IPS-NIHi7 (cell line): Measurements from ENCODE around the gene CYP4F8.

Source experiments
- DNase-seq: peaks from one replicate; pipeline ENCODE4 v3.0.0; 2012; ENCODE audit warnings: mixed read lengths; ENCODE audit errors: extremely low spot score

CYP4F8 gene

DNA sequence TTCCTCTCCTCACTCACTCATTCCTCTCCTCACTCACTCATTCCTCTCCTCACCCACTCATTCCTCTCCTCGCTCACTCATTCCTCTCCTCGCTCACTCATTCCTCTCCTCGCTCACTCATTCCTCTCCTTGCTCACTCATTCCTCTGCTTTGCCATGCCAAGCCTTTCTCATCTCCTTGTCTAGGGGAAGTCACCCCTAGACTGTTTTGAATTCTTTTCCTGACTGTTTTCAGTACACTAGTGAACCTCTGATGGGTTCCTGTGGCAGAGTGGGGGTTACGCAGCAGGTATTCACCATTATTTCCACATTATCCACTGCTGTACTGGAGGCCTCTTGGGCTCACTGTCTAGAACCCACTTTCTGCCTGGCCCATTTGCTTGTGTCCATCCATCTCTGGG is 1.2 kb downstream of the CYP4F8 start:
- DNase-seq = no peak

DNA sequence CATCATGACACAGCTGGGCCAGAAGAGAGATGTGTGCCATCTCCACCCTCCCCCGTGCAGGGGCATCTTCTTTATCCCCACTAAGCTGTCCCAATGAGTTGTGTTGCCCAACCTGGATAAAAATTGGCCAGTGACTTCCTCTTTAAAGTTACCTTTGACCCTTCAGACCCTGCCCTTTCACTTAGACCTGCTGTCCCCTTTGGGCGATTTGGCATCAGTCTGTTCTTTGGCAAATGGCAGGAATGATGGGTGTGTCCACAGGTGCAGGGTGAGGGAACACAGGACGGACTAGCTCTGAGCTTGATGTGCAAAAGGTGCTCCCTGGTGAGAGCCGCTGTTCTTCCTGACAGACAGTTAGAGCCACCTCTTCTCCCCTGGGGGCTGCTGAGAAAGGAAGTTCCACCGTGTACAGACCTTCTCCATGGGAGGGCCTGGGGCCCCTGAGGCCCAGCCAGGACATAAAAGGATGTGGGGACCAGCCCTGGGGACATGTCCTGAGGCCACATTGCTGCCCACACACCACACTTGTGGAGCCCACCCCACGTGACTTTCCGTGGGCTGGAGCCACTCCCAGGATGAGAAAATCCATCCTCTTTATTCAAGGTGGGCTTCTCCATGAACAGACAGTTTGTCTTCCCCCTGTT is 1.7 kb downstream of the CYP4F8 start:
- no peak for DNase-seq

DNA sequence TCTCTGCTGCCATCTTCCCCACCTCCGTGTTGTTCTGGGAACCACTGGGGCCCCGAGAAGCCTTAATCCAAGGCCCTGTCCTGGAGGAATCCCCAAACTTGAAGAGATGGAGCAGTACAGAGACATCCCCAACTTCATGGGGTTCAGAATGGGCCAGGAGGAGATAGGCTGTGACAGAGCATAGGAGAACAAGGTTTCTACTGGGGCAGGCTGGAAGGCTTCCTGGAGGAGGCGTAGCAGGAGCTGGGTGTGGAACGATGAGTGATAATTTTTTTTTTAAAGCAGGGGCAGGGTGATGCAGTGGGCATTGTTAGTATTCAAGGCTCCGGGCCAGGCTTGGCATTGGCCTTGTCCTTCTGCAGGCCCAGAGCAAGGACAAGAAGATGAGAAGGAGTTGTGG is 3.3 kb downstream of the CYP4F8 start:
- no peak for DNase-seq

DNA sequence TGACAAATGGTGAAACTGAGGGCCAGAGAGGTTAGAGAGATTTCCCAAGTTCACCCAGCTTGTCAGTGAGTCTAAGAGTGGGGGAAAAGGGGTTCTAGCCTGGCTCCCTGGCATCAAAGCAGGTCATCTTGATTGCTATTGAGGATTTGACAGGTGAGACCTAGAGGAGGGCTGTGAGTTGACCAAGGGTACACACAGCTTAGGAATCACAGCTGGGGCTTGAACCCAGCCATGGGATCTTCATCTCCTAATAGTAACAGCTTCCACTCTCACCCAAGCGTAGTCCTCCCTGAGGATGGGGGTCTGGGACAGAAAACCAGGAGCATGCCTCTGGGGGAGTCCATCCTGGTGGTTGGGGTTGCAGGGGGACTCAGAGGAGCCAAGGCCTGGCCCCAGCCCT is 6.8 kb downstream of the CYP4F8 start:
- DNase-seq = no peak

DNA sequence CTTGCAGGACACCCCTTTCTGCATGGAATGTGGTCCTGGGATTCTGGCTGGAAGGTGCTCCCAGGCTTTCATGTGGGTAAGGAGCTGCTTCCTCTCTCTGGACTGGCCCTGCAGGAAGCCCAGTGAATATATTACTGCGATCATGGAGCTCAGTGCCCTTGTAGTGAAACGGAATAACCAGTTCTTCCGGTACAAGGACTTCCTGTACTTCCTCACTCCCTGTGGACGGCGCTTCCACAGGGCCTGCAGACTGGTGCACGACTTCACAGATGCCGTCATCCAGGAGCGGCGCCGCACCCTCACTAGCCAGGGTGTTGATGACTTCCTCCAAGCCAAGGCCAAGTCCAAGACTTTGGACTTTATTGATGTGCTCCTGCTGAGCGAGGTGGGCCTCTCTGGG is 8.0 kb downstream of the CYP4F8 start:
- DNase-seq = no peak

DNA sequence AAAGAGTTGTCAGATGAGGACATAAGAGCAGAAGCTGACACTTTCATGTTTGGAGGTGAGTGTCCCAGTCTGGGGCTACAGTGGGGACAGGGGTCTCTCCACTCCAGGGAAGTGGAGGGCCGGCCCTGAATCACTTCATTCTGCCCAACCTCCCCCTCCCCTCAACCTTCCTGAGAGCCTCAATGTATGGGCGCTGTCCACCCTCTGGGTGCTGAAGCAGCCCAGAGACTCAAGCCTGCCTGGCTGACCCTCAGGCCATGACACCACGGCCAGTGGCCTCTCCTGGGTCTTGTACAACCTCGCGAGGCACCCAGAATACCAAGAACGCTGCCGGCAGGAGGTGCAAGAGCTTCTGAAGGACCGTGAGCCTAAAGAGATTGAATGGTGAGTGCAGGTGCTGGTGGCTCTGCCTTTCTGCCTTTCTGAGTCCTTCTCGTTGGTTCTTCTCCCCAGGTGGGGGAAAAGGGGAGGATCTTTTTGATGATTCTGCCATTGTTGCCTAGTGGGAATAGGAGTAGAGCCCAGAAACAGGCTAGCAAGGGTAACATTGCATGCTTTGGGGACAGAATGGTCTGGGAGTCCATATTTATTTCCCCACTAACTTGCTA is 8.8 kb downstream of the CYP4F8 start:
- DNase-seq = no peak

DNA sequence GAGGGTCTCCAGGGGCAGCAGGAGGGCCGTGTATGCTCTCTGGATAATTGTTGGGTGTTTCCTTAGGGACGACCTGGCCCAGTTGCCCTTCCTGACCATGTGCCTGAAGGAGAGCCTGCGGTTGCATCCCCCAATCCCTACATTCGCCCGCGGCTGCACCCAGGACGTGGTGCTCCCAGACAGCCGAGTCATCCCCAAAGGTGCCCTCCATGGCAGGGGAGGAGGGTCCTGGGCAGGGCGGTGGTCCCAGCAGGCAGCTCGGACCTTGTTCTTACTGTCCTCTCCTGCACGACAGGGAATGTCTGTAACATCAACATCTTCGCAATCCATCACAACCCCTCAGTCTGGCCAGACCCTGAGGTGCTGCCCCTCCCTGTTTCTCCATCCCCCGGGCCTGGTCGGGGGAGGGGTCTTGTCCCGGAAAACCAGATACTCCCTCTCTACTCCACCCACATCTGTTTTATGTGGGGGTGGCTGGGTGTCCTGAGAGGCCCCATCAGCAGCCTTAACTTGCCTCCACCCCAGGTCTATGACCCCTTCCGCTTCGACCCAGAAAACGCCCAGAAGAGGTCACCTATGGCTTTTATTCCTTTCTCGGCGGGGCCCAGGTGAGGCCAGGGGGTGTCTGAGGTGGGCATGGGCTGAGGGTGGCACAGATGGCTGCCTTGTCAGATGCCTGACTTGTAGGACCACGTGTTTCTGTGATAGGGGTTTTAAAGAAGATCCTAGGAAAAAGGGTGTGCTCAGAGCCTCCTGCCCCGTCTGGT is 13.4 kb downstream of the CYP4F8 start:
- DNase-seq = no peak

DNA sequence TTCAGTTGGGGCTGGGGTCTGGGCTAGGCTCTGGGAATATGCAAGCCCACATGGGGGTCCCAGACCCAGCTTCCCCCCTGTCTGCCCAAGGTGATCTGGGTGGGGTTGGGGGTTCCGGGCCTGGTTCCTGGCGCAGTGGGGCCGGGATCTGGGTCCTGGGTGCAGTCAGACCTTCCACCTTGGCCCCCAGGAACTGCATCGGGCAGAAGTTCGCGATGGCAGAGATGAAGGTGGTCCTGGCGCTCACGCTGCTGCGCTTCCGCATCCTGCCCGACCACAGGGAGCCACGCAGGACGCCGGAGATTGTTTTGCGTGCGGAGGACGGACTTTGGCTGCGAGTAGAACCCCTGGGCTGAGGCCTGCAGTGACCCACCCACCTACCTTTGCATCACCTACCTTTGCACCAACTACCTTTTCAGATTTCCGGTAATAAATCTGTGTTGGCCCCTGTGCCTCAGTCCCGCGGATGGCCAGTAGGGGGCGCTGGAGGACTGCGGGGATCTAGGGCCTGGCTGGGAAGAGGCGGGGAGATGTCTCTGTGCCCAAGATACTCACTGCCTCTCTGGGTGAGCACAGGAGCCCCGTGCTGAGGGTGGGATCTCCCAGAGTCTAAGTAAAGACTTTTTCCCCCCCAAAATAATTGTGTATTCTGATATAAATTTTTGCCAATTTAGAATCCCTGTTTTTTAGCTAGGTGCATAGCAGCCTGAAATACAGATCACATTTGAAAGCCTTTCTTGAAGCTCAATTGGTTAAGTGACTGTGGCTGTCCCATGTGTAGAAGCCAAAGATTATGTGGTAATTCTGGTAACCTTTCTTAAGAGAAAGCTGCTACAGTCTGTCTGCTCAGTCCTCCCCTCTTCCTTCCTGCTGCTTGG is 14.2 kb downstream of the CYP4F8 start:
- peak; percentile 43 for DNase-seq

DNA sequence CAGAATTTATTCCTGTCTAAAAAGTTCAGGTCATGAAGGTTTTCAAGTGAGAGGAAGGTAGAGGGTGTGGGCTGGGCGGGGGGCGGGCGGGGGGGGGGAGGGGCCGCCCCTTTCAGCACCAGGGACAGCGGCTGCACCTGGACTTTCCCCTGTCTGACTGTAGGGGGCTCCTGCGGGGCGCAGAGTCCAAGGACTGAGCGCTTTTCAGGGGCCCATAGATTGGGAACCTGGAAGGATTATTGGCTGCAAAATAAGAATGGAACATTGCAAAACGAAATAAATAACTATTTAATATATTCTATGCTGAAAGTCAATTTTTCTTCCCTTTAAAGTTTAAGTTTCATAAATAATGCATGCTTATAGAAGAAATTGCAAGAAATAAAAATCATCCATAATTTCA is 16.8 kb downstream of the CYP4F8 start:
- DNase-seq = peak; percentile 17

DNA sequence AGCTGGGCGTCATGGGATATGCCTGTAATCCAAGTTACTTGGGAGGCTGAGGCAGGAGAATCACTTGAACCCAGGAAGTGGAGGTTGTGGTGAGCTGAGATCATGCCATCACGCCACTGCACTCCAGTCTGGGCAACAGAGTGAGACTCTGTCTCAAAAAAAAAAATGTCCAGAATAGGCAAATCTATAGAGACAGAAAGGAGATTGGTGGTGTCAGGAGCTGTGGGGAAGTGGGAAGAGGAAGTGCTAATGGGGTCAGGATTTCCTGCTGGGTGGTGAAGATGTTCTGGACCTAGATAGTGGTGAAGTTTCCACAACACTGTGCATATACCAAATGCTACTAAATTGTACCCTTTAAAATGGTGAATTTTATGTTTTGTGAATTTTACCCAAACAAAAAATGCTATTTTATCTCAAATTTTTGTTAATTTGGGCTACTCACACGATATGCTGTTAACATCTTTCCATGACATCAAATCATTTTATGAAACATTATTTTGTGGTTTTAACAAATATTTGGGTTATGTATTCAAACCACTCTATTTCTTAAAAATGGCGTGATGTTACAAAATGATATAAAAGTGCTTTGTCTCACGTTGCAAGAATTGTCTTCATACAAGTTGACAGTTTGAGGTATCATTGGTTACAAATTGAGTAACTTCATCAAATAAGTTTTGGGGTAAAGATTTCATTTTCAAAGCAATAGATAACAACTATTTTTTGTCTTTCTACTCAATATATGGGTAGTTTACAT is 18.2 kb downstream of the CYP4F8 start:
- no peak for DNase-seq

DNA sequence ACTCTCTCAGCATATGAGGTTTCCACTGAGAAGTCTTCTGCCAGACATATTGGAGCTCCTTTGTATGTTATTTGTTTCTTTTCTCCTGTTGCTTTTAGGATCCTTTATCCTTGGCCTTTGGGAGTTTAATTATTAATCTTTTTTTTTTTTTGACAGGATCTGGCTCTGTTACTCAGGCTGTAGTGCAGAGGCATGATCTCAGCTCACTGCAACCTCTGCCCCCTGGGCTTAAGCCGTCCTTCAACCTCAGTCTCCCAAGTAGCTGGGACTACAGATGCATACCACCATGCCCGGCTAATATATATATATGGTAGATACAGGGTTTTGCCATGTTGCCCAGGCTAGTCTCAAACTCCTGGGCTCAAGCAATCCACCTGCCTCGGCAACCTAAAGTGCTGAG is 19.1 kb downstream of the CYP4F8 start:
- DNase-seq = no peak

DNA sequence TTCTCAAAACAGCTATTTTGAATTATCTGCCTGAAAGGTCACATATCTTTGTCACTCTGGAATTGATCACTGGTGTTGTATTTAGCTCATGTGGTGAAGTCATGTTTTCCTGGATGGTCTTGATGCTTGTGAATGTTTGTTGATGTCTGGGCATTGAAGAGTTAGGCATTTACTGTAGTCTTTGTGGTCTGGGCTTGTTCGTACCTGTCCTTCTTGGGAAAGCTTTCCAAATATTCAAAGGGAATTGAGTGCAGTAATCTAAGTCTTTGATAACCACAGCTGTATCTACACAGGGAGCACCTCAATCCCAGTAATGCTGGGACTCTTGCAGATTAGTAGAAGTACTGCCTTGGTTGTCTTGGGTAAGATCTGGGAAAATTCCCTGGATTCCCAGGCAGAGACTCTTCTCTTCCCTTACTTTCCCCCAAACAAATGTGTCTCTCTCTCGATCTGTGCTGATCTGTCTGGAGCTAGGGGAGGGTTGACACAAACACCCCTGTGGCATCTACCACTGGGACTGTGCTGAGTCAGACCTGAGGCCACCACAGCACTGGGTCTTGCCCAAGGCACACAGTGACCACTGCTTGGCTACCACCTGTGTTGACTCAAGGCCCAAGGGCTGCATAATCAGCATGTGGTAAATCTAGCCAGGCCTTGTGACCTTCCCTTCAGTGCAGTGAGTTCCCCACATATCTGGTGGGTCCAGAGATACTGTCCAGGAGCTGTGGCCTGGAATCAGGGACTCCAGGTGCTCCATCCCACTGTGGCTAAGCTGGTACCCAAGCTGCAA is 20.2 kb downstream of the CYP4F8 start:
- DNase-seq = no peak

DNA sequence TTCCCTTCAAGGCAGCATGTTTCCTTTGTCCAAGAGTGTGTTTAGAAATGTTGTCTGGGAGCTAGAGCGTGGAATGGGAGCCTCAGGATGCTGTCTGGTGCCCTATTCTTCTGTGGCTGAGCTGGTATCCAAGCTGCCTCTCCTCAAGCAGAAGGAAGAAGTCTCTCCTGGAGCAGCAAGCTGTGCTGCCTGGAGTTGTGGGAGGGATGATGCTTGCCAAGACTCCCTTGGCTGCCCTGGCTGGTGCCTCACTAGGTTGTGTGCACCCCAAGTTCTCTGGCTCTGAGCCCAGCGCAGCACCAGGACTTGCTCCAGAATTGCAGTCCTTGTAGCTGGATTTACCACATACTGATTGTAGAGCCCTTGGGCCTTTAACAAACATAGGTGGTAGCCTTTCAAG is 21.0 kb downstream of the CYP4F8 start:
- no peak for DNase-seq

DNA sequence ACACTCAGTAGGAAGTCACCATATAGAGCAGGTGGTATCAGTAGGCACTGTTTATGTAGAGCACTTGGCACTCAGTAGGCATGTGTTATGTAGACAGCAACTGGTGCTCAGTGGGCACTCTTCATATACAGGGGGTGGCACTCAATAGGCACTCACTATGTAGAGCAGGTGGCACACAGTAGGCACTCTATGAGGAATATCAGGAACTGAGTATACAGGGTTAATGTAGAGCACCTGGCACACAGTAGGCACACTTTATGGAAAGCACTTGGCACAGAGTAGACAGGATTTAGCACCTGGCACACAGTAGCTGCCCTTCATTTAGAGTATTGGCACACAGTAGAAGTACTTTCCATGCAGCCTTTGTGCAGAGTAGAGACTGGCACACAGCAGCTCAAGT is 24.6 kb downstream of the CYP4F8 start:
- no peak for DNase-seq

DNA sequence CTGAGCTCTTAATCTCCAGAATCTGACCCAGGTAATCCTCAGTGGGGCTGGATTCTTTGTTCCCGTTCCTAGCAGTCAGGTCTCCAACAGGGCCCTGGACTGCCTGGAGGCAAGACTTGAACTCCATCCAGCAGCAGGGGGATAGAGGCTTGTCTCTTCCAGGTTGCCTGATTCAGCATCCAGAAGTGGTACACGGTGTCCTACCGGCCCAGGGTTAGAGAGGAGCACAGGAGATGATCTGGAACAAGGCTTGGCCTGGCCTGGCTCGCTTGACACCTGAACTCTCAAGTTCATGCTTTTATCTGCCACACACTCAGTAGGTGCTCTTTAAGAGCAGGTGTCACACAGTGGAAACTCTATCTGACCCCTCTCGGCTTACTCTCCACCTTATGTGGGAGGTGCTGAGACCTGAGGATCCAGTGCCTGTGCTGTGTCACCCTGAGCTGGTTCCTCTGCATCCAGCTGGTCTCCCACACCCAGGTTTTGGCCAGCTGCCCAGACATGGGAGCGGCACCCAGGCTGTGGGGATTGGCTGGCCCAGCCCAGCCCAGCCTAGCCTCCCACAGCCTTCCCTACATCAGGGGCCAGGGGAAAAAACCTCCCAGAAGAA is 25.4 kb downstream of the CYP4F8 start, which contains the start of gene CYP4F3:
CYP4F3 (plus strand) TSS at position 604 of the 610 bp plus-strand sequence. CDS start 519 bp downstream, outside the sequence.
- DNase-seq = no peak

DNA sequence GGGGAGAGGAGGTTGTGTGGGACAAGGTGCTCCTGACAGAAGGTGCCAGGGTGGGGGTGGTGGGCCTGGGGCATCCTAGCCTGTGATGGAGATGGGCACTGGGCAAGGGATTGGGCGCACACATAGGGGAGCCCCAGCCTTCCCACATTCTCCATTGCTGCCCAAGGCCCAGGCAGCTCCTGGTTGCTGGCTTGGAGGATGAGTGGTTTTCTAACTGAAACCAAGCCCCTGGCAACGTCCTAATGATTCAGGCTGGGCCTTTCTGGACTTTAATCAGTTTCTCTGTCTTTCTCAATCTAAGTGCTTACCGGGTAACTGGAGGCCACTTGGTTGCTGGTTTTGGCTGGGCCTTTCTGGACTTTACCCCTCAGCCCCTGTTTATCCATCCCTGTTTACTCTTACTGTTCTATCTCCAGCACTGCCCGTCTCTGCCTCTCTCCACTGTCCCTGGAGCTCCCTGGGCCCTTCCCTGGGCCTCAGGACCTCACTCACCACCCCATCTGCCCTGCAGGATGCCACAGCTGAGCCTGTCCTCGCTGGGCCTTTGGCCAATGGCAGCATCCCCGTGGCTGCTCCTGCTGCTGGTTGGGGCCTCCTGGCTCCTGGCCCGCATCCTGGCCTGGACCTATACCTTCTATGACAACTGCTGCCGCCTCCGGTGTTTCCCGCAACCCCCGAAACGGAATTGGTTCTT is 26.0 kb downstream of the CYP4F8 start:
- DNase-seq = no peak

DNA sequence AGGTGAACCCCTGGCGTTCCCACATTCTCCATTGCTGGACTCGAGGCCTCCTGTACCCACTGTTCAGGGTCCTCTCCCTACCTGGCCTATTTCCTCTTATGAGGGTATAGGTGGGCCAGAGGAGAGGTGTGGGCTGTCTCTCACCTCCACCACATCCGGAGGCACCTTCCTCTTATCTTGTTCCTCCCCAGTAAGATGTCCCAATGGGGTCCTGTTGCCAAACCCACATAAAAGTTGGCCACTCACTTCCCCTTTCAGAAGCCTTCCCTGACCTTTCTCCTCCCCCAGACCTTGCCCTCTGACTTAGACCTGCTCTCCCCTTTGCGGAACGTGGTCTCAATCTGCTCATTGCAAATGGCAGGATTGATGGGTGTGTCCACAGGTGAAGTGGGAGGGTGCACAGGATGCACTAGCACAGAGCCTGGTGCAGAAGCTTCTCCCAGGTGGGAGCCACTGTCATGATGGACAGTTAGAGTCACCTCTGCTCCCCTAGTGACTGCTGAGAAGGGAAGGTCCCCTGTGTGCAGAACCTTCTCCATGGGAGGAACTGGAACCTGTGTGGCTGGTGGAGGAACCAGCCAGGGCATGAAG is 27.0 kb downstream of the CYP4F8 start:
- no peak for DNase-seq

DNA sequence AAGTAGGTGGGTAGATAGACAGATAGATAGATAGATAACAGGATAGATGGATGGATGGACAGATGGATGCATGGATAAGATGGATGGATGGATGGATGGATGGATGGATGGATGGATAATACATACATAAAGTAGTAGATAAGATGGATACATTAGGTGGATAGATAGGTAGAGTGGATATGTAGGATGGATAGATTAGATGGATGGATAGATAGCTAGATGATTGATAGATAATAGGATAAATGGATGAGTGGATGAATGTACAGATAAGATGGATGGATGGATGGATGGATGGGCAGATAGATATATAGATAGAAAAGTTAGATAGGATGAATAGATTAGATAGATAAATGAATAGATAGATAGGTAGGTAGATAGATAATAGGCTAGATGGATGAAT is 27.8 kb downstream of the CYP4F8 start:
- DNase-seq = no peak

DNA sequence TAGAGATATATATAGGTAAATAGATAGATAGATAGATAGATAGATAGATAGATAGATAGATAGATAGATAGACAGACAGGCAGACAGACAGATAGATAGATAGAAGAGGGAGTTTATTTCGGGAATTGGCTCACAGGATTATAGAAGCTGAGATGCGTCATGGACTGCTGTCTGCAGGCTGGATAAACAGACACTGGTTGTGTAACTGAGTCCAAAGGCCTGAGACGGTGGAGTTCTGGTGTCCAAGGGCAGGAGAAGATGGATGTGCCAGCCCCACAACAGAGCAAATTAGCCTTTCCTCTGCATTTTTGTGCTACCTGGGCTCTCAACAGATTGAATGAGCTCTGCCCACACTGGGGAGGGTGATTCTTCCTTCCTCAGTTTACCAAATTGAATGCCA is 28.4 kb downstream of the CYP4F8 start:
- no peak for DNase-seq
